GM18907 (cell line): ENCODE measurements around the gene RPL31.

Source experiments
- ATAC-seq: cut with Tn5 transposase; IDR thresholded peaks from one replicate; pipeline ENCODE4 v1.9.1; 2021; ENCODE audit warnings: mild to moderate bottlenecking, moderate library complexity; ENCODE audit not compliant: unreplicated experiment

The RPL31 gene

GRCh38 chr2:100992262-100992661 is 9.8 kb upstream of the RPL31 start:
- no peak for ATAC-seq

GRCh38 chr2:100993294-100993693 is 8.8 kb upstream of the RPL31 start:
- ATAC-seq, result no peak

- no peak for ATAC-seq
Measured at GRCh38 chr2:100995309-100996075, 6.6 kb upstream of the RPL31 start.

- no peak for ATAC-seq
Measured at GRCh38 chr2:100997509-100998234, 4.4 kb upstream of the RPL31 start.

GRCh38 chr2:100998235-100998573 is 3.9 kb upstream of the RPL31 start:
- ATAC-seq, result no peak

- ATAC-seq, result no peak
Measured at GRCh38 chr2:100999995-101000394, 2.1 kb upstream of the RPL31 start.

- no peak for ATAC-seq
Measured at GRCh38 chr2:101002562-101003277, 631 bp downstream of the RPL31 start.

- no peak for ATAC-seq
Measured at GRCh38 chr2:101003278-101003775, 1.2 kb downstream of the RPL31 start.

- no peak for ATAC-seq
Measured at GRCh38 chr2:101004620-101005325, 2.7 kb downstream of the RPL31 start.

GRCh38 chr2:101006065-101006715 is 4.1 kb downstream of the RPL31 start:
- no peak for ATAC-seq

GRCh38 chr2:101007415-101008345 is 5.6 kb downstream of the RPL31 start:
- ATAC-seq, result no peak

GRCh38 chr2:101011152-101011551 is 9.1 kb downstream of the RPL31 start:
- no peak for ATAC-seq

- ATAC-seq, result peak; percentile 83
Measured at GRCh38 chr2:101012054-101012705, 10.1 kb downstream of the RPL31 start.

GRCh38 chr2:101012706-101013181 is 10.7 kb downstream of the RPL31 start:
- no peak for ATAC-seq

- no peak for ATAC-seq
Measured at GRCh38 chr2:101014264-101014857, 12.3 kb downstream of the RPL31 start.

GRCh38 chr2:101017371-101017770 is 15.3 kb downstream of the RPL31 start:
- ATAC-seq, result no peak

- no peak for ATAC-seq
Measured at GRCh38 chr2:101018934-101019333, 16.8 kb downstream of the RPL31 start.

GRCh38 chr2:101022221-101022620 is 20.1 kb downstream of the RPL31 start:
- ATAC-seq, result no peak
